ENCODE data around the gene SALL4.
"Not testable (repeated sequence)": the region's sequence is repeated elsewhere in the genome, so short reads cannot be mapped to it uniquely, and the experiment has no call there.

The SALL4 gene

GRCh38 chr20:51758978-51759544 is 43.3 kb downstream of the SALL4 start:
- FAIRE-seq (no peak), DNase-seq (ENCODE audit: insufficient read length) (no peak)
- no peak for TF ChIP-seq TAF1 (IDR thresholded peaks at IDR 0.05; ENCODE audit: borderline replicate concordance, low read depth, low read length)
- no peak for TF ChIP-seq POLR2A (IDR thresholded peaks at IDR 0.05; ENCODE audit: low read depth, low read length)
- TF ChIP-seq POLR2AphosphoS5 (IDR thresholded peaks at IDR 0.05; ENCODE audit: low read depth, low read length), result no peak

- TF ChIP-seq TAF1 (IDR thresholded peaks at IDR 0.05; ENCODE audit: borderline replicate concordance, low read depth, low read length), result no peak
- DNase-seq (ENCODE audit: insufficient read length) (no peak), FAIRE-seq (no peak)
Observed at GRCh38 chr20:51757226-51757625, 45.1 kb downstream of the SALL4 start.

- TF ChIP-seq TAF1 (IDR thresholded peaks at IDR 0.05; ENCODE audit: borderline replicate concordance, low read depth, low read length), result no peak
- TF ChIP-seq POLR2AphosphoS5 (IDR thresholded peaks at IDR 0.05; ENCODE audit: low read depth, low read length), result no peak
- no peak for TF ChIP-seq POLR2A (IDR thresholded peaks at IDR 0.05; ENCODE audit: low read depth, low read length)
- FAIRE-seq (no peak), DNase-seq (ENCODE audit: insufficient read length) (no peak)
Observed at GRCh38 chr20:51756653-51757052, 45.7 kb downstream of the SALL4 start.

- FAIRE-seq; DNase-seq (ENCODE audit: insufficient read length): not testable (repeated sequence)
Observed at GRCh38 chr20:51753220-51753619, 49.1 kb downstream of the SALL4 start.

DNA sequence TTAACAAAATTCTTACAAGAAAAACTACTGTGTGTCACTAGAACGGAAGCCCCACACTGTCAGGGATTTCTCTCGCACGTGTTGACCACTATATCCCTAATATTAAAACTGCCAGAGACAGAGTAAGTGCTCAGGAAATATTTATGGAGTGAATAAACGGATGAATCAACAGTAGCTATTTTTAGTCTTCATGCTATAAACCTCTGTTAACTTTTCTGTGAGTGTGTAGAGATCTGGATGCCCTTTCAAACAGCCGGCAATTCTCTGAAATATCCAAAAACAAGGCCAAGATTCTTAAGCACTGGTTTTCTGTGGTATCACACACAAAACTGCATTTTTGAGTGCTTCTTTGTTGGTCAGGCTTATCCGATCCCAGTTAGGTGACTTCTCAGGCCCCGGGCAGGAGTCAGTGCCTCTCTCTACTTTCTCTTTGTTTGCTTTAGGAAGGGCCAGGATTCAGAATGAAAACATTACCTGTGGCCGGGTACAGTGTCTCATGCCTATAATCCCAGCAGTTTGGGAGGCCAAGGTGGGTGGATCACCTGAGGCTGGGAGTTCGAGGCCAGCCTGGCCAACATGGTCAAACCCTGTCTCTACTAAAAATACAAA is 49.9 kb downstream of the SALL4 start:
- DNase-seq (ENCODE audit: insufficient read length) (no peak), FAIRE-seq (no peak)
- no peak for TF ChIP-seq TAF1 (IDR thresholded peaks at IDR 0.05; ENCODE audit: borderline replicate concordance, low read depth, low read length)
- TF ChIP-seq POLR2AphosphoS5 (IDR thresholded peaks at IDR 0.05; ENCODE audit: low read depth, low read length), result no peak
- no peak for TF ChIP-seq POLR2A (IDR thresholded peaks at IDR 0.05; ENCODE audit: low read depth, low read length)

- no peak for FAIRE-seq
- DNase-seq (ENCODE audit: insufficient read length), result no peak
- TF ChIP-seq POLR2AphosphoS5 (IDR thresholded peaks at IDR 0.05; ENCODE audit: low read depth, low read length) (no peak), POLR2A (IDR thresholded peaks at IDR 0.05; ENCODE audit: low read depth, low read length) (no peak)
Observed at GRCh38 chr20:51750770-51751388, 51.4 kb downstream of the SALL4 start.

- no peak for DNase-seq (ENCODE audit: insufficient read length)
Observed at GRCh38 chr20:51750037-51750769, 52.1 kb downstream of the SALL4 start.

DNA sequence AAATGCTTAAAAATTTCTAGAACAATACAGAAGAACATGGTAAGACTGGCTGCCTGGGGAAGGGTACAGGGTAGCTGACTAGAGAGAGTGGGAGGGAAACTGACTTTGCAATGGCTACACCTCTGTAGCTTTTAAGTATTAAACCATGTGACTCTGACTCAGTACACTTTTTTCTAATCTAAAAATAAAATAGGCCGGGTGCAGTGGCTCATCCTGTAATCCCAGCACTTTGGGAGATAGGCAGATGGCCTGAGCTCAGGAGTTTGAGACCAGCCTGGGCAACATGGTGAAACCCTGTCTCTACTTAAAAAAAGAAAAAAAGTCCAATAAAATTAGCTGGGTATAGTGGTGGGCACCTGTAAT is 52.7 kb downstream of the SALL4 start:
- no peak for TF ChIP-seq POLR2A (IDR thresholded peaks at IDR 0.05; ENCODE audit: low read depth, low read length)
- TF ChIP-seq POLR2AphosphoS5 (IDR thresholded peaks at IDR 0.05; ENCODE audit: low read depth, low read length), result no peak
- TF ChIP-seq TAF1 (IDR thresholded peaks at IDR 0.05; ENCODE audit: borderline replicate concordance, low read depth, low read length), result no peak
- DNase-seq (ENCODE audit: insufficient read length) (no peak), FAIRE-seq (no peak)

More at GRCh38 chr20:51750037-51750769, 52.1 kb downstream of the SALL4 start:
- TF ChIP-seq POLR2AphosphoS5 (IDR thresholded peaks at IDR 0.05; ENCODE audit: low read depth, low read length) (no peak), TAF1 (IDR thresholded peaks at IDR 0.05; ENCODE audit: borderline replicate concordance, low read depth, low read length) (no peak)
- no peak for FAIRE-seq

DNA sequence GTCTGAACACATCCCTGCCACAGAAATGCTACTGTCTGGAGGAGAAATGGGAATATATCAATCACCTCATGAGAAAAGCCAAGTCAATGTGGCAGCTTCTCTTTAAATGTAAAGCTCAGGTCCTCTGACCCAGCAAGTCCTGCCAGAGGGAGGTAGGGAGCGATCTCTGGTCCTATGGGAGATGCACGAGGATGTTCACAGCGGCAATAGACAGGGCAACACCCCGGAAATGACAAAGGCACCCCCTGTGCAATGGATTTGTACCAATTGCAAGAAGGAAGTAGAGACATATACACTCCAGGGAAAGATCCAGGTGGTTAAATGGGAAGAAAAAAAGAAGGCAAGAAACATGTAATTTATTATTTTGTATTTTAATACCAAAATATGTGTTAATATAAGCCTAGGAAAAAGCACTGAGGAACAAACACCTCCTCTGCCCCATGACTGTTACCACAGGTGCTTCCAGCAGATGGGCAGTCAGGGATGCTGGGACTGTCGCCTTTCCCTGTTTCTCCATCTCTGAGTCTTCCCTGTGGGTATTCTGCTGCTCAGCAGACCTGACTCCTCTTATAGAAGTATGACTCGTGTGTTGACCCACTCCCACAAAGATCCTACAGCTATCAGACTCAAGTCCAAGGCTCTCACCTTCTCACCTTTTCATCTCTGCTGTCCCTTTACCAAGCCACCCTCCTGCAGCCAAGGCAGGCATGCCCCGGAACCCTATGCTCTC is 55.0 kb downstream of the SALL4 start:
- no peak for TF ChIP-seq POLR2AphosphoS5 (IDR thresholded peaks at IDR 0.05; ENCODE audit: low read depth, low read length)
- TF ChIP-seq TAF1 (IDR thresholded peaks at IDR 0.05; ENCODE audit: borderline replicate concordance, low read depth, low read length), result no peak
- TF ChIP-seq POLR2A (IDR thresholded peaks at IDR 0.05; ENCODE audit: low read depth, low read length), result no peak
- DNase-seq (ENCODE audit: insufficient read length) (no peak), FAIRE-seq (no peak)

DNA sequence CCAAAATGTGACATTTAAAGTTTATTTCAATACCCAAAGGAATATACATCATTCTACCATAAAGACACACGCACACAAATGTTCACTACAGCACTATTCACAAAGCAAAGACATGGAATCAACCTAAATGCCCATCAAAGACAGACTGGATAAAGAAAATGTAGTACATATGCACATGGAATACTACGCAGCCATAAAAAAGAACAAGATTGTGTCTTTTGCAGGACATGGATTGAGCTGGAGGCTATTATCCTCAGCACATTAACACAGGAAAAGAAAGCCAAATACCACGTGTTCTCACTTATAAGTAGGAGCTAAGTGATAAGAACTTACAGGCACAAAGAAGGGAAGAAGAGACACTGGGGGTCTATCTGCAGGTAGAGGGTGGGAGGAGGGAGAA is 56.5 kb downstream of the SALL4 start:
- no peak for FAIRE-seq
- TF ChIP-seq POLR2A (IDR thresholded peaks at IDR 0.05; ENCODE audit: low read depth, low read length) (no peak), POLR2AphosphoS5 (IDR thresholded peaks at IDR 0.05; ENCODE audit: low read depth, low read length) (no peak), TAF1 (IDR thresholded peaks at IDR 0.05; ENCODE audit: borderline replicate concordance, low read depth, low read length) (no peak)
- DNase-seq (ENCODE audit: insufficient read length), result no peak

DNA sequence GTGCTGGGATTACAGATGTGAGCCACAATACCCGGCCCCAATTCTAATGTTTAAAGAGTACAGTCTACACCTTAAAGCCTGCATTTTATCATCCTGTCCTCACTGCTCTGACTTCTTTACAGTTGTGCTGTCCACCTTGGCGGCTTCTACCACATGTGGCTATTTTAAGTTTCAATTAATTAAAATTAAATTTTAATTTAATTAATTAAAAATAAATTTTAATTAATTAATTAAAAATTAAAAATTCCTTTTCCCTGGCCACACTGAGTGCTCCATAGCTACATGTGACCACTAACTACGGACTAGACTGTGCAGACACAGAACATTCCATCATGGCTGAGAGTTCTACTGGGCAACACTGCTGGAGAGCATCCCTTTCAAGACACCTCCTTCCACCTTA is 61.5 kb downstream of the SALL4 start:
- DNase-seq (ENCODE audit: insufficient read length), result no peak
- TF ChIP-seq POLR2A (IDR thresholded peaks at IDR 0.05; ENCODE audit: low read depth, low read length) (no peak), POLR2AphosphoS5 (IDR thresholded peaks at IDR 0.05; ENCODE audit: low read depth, low read length) (no peak), TAF1 (IDR thresholded peaks at IDR 0.05; ENCODE audit: borderline replicate concordance, low read depth, low read length) (no peak)
- no peak for FAIRE-seq

DNA sequence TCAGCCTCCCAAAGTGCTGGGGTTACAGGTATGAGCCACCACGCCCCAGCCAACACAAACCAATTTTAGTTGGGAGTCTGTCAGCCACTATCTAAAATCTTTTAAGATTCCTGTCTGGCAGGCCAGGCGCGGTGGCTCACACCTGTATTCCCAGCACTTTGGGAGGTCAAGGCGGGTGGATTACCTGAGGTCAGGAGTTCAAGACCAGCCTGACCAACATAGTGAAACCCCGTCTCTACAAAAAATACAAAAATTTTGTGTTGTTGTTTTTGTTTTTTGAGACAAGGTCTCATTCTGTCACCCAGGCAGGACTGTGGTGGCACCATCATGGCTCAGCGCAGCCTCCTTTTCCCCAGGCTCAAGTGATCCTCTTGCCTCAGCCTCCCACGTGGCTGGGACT is 62.0 kb downstream of the SALL4 start:
- DNase-seq (ENCODE audit: insufficient read length); FAIRE-seq: not testable (repeated sequence)
